Endothelial cell of umbilical vein (primary cell): ENCODE results near the gene FKRP. TPM values are rescaled to one million over a fixed set of nuclear protein-coding genes. Genes with fewer than 3 reads are reported as not detected.

ENCODE experiments used
- BruUV-seq: library from RNA; stranded (reverse); fragments of 400-500 nt; replicated peaks from 2 replicates; lab custom pipeline; 2021; lab: Mats Ljungman, UMichigan
- CTCF ChIA-PET: fragments of 300-600, 350-600 bp; sonication (Branson Sonifier 250); formaldehyde crosslinking; loops from one replicate; lab custom pipeline; 2021; ENCODE audit warnings: antibody characterized with exemption, inconsistent platforms; lab: Charles Lee
- POLR2A ChIA-PET: fragments of 300-600, 350-600 bp; sonication (Branson Sonifier 250); formaldehyde crosslinking; loops from one replicate; lab custom pipeline; 2021; ENCODE audit warnings: antibody characterized with exemption, inconsistent platforms; lab: Charles Lee
- DNase-seq: peaks from one replicate; pipeline ENCODE4 v3.0.0-alpha.2; 2011; ENCODE audit warnings: low read depth, low spot score
- FAIRE-seq: peaks from 2 replicates; lab custom pipeline; 2011; peaks lifted over from hg19 to GRCh38; lab: Jason Lieb, UNC
- H2AFZ ChIP-seq: 2 replicates; pipeline ENCODE4 v1.6.0; 2012; ENCODE audit warnings: low read depth, low read length, control low read depth, inconsistent platforms
- H3K27ac ChIP-seq: 2 replicates; pipeline ENCODE4 v1.5.1; 2011; ENCODE audit warnings: low read depth, mild to moderate bottlenecking, control low read depth, low read length, moderate library complexity; ENCODE audit not compliant: insufficient read depth
- H3K27me3 ChIP-seq, 2 experiments: 2 replicates each; pipeline versions ENCODE4 v1.6.0 to v1.6.1; 2011; ENCODE audit warnings: low read length in 2 of 2, mixed read lengths in 1 of 2; ENCODE audit not compliant: control insufficient read depth in 2 of 2, insufficient read depth in 2 of 2
- H3K36me3 ChIP-seq, 2 experiments: 2 replicates in 1 of 2; 3 replicates in 1 of 2; pipeline ENCODE4 v1.5.1; 2011; ENCODE audit warnings: low read length in 2 of 2, mild to moderate bottlenecking in 1 of 2, moderate library complexity in 1 of 2; ENCODE audit not compliant: control insufficient read depth in 2 of 2, insufficient read depth in 2 of 2; ENCODE audit errors: extremely low read depth in 1 of 2
- H3K4me1 ChIP-seq: 3 replicates; pipeline ENCODE4 v1.5.1; 2011; ENCODE audit warnings: mild to moderate bottlenecking, low read length; ENCODE audit not compliant: control insufficient read depth, insufficient read depth; ENCODE audit errors: extremely low read depth
- H3K4me2 ChIP-seq: 2 replicates; pipeline ENCODE4 v1.6.1; 2011; ENCODE audit warnings: low read length, control low read depth, mixed read lengths; ENCODE audit not compliant: insufficient read depth
- H3K4me3 ChIP-seq, 3 experiments: fragments of 200-600 bp in 1 of 3; sonication (generic), shearing (Covaris generic) in 1 of 3; replicated peaks in 1 of 3; 2 replicates each; pipeline ENCODE4 v1.5.1; 2011 to 2016; ENCODE audit warnings: control low read depth in 3 of 3, low read length in 3 of 3, mild to moderate bottlenecking in 2 of 3, inconsistent platforms in 1 of 3, low read depth in 1 of 3, moderate library complexity in 1 of 3; ENCODE audit not compliant: insufficient read depth in 1 of 3
- H3K79me2 ChIP-seq: 2 replicates; pipeline ENCODE4 v1.6.0; 2012; ENCODE audit warnings: low read length, inconsistent platforms; ENCODE audit not compliant: control insufficient read depth, insufficient read depth
- H3K9ac ChIP-seq: replicated peaks from 2 replicates; pipeline ENCODE3; 2011; ENCODE audit warnings: low read length, control low read depth; ENCODE audit not compliant: insufficient read depth; ENCODE audit errors: extremely low read depth
- H3K9me1 ChIP-seq: replicated peaks from 3 replicates; pipeline ENCODE4 v1.6.0; 2011; ENCODE audit warnings: mild to moderate bottlenecking, low read length; ENCODE audit not compliant: control insufficient read depth, insufficient read depth; ENCODE audit errors: extremely low read depth
- H3K9me3 ChIP-seq: replicated peaks from 2 replicates; pipeline ENCODE4 v1.5.1; 2012; ENCODE audit warnings: low read length, inconsistent platforms; ENCODE audit not compliant: control insufficient read depth, insufficient read depth
- H4K20me1 ChIP-seq: replicated peaks from 2 replicates; pipeline ENCODE3; 2011; ENCODE audit warnings: mild to moderate bottlenecking, low read length; ENCODE audit not compliant: control insufficient read depth, insufficient read depth; ENCODE audit errors: extremely low read depth
- FOS ChIP-seq: IDR thresholded peaks from 2 replicates; pipeline ENCODE4 v1.6.1; 2011; ENCODE audit warnings: mild to moderate bottlenecking, low read length, moderate library complexity, borderline replicate concordance; ENCODE audit not compliant: insufficient read depth
- POLR2AphosphoS5 ChIP-seq: IDR thresholded peaks from 2 replicates; pipeline ENCODE4 v1.6.1; 2012; ENCODE audit warnings: low read depth, mild to moderate bottlenecking, control low read depth, low read length, moderate library complexity; ENCODE audit not compliant: insufficient read depth
- dilution Hi-C: fragments of 300-500 bp; cut with MboI; formaldehyde crosslinking; loops from one replicate; pipeline ENCODE4 v1.15.0; 2019; ENCODE audit warnings: low sequenced_read_pairs; ENCODE audit not compliant: extremely low pct_ligation_motif_present
- intact Hi-C: fragments of 100-400 bp; cut with micrococcal nuclease; formaldehyde crosslinking; loops from one replicate; pipeline ENCODE4 v1.10.0; 2022
- polyA plus RNA-seq, 4 experiments: library from polyadenylated mRNA; depleted of rRNA in 3 of 4; stranded (reverse) in 3 of 4; unstranded in 1 of 4; fragments of >200 nt; gene quantifications; 2 replicates each; pipeline versions ENCODE4 v1.2.1 to v1.2.3, GENCODE V29; 2011 to 2012; ENCODE audit warnings: missing spikeins in 1 of 4
- total RNA-seq: library from RNA; stranded (reverse); gene quantifications from 2 replicates; pipeline ENCODE4 v1.2.3, GENCODE V29; 2021
- TF ChIP-seq, protein P1 (sequence below): IDR thresholded peaks from 2 replicates; pipeline ENCODE4 v1.6.1; 2011; ENCODE audit not compliant: insufficient read depth, insufficient read length
- TF ChIP-seq, protein P2 (sequence below), 2 donors: IDR thresholded peaks; 1 replicate in 1 of 2; 2 replicates in 1 of 2; pipeline ENCODE4 v1.5.1; 2011; ENCODE audit warnings: low read length in 2 of 2, mild to moderate bottlenecking in 2 of 2, moderate library complexity in 2 of 2, control low read depth in 1 of 2, inconsistent platforms in 1 of 2, low read depth in 1 of 2; ENCODE audit not compliant: insufficient read depth in 1 of 2; ENCODE audit errors: extremely low read depth in 1 of 2

The FKRP gene
- total and polyA plus RNA-seq, 2 donors (not counting 3 experiments of a cell fraction or from before 2014, with no cell fraction given) = 31.5 to 32.8 TPM

DNA sequence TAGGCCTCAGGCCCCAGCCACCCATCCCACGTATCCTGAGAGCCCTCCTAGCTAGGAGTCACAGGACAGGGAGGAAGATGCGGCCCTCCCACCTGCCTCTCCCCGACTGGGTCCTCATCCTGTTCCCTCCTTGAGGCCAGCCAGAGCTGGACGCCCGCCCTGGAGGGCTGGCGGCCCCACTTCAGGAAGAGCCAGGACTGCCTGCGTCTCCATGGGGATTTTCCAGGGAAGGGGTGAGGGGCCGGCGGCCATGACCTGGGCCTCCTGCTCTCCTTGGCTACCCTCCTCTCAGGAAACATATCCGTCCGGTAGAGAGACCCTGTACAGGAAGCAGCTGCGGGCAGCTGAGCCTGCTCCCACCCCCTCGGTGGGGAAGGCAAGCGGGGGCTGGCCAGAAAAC, 17.6 kb upstream of the FKRP start:
- peak overlapping the region in 1 of 3 experiments; percentile 6 for H3K4me3 ChIP-seq
- CTCF ChIA-PET = interaction anchor here (0.9 to 5.8 kb wide), 19 partner anchors 9 to 199 kb away, joined by 3 to 95 read pairs (median 7); partner anchors contain the start of genes DACT3 and PRKD2
- no TSS peak for BruUV-seq
- H3K27me3 ChIP-seq = no peaks in the 10 kb centered on the region
- no peaks in the 10 kb centered on the region for H3K9me1 ChIP-seq
- H3K4me2 ChIP-seq = peak overlapping the region; percentile 29
- DNase-seq (peak; percentile 95), FAIRE-seq (no peak)
- POLR2A ChIA-PET = interaction anchor here (2.3 kb wide), 1 partner anchor 14 kb away, joined by 11 read pairs; no protein-coding TSS in a partner anchor
- TF ChIP-seq POLR2AphosphoS5 (peak; percentile 60), FOS (no peak)
- TF ChIP-seq, protein P1, sequence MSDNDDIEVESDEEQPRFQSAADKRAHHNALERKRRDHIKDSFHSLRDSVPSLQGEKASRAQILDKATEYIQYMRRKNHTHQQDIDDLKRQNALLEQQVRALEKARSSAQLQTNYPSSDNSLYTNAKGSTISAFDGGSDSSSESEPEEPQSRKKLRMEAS = no peak
- TF ChIP-seq, protein P2, sequence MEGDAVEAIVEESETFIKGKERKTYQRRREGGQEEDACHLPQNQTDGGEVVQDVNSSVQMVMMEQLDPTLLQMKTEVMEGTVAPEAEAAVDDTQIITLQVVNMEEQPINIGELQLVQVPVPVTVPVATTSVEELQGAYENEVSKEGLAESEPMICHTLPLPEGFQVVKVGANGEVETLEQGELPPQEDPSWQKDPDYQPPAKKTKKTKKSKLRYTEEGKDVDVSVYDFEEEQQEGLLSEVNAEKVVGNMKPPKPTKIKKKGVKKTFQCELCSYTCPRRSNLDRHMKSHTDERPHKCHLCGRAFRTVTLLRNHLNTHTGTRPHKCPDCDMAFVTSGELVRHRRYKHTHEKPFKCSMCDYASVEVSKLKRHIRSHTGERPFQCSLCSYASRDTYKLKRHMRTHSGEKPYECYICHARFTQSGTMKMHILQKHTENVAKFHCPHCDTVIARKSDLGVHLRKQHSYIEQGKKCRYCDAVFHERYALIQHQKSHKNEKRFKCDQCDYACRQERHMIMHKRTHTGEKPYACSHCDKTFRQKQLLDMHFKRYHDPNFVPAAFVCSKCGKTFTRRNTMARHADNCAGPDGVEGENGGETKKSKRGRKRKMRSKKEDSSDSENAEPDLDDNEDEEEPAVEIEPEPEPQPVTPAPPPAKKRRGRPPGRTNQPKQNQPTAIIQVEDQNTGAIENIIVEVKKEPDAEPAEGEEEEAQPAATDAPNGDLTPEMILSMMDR (IDR thresholded peaks at IDR 0.05; ENCODE audit: extremely low read depth in 1 of 2, insufficient read depth in 1 of 2, low read depth in 1 of 2, low read length in 2 of 2) = no peak
- H3K9me3 ChIP-seq = no peaks in the 10 kb centered on the region
- peaks cover 12 to 49% of the 10 kb centered on the region in 2 experiments for H3K36me3 ChIP-seq
- H3K9ac ChIP-seq = no peak overlapping the region
- peaks cover 34% of the 10 kb centered on the region for H3K79me2 ChIP-seq
- H2AFZ ChIP-seq = no peak overlapping the region
- no peaks in the 10 kb centered on the region for H4K20me1 ChIP-seq
- H3K4me1 ChIP-seq = peaks cover 57% of the 10 kb centered on the region
- intact Hi-C loops = loop anchor here (1.0 to 2.0 kb wide), 5 partner anchors 14 to 113 kb away; no protein-coding TSS in a partner anchor
- peak overlapping the region; percentile 67 for H3K27ac ChIP-seq
- dilution Hi-C loops = no loop called here
